ENCODE data around the gene PCARE. TPM values are rescaled to one million over a fixed set of nuclear protein-coding genes. Genes with fewer than 3 reads are reported as not detected.

PCARE gene
- total RNA-seq, 4 donors from 2014 or later, result not detected

DNA sequence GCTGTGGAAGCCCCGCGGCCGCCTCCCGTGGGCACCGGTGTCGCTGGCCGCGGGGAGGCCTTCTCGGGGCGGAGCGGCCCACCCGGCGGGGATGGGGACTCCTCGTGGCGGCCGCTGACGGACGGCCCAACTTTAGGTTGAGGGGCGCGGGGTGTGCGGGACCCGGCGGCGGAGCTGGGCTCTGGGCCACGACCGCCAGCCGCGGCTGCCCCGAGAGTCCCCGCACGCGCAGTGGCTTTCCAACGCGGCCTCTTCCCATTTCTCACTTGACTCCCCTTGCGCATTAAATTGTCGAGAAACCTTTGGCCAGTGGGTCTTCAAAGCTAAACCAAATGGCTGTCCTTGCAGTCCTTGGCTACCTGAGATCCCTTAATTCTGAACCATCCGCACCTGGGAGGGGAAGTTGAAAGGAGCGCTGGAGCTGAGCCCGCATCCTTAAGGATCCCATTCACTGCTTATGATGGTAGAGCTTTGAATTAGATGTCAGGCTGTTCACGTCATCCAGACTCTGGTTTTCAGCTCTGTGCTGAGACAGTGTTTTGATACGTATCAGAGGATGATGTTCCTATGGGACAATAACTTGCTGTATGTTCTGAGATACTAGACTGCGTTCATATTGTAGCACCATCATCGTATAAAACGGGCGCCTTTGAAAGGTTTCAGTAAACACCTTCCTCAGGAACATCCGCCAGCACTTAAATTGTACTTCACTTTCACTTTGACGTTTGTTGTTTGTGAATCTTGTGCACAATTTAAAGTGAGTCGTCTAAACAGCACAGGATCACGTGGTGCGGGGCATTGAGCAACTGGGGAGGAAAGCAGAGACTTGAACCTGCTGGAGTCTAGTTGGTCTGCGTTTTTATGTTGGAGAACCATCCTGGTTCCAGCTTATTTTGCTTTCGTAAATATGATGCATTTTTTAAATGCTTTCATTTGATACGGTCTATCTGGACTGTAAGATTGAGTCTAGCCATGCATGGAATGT is 41.8 kb upstream of the PCARE start:
- Histone ChIP-seq H3K27me3 (no peaks in the 10 kb centered on the region), H3K36me3 (no peaks in the 10 kb centered on the region), H3K9me3 (no peaks in the 10 kb centered on the region), H3K4me3 (peak overlapping the region; percentile 65 to 78 (median 70)), H3K27ac (peak overlapping the region; percentile 88 to 95 (median 92)), H3K4me1 (peaks cover 0 to 5% (median 2%) of the 10 kb centered on the region in 4 donors)
- TF ChIP-seq, protein P1, sequence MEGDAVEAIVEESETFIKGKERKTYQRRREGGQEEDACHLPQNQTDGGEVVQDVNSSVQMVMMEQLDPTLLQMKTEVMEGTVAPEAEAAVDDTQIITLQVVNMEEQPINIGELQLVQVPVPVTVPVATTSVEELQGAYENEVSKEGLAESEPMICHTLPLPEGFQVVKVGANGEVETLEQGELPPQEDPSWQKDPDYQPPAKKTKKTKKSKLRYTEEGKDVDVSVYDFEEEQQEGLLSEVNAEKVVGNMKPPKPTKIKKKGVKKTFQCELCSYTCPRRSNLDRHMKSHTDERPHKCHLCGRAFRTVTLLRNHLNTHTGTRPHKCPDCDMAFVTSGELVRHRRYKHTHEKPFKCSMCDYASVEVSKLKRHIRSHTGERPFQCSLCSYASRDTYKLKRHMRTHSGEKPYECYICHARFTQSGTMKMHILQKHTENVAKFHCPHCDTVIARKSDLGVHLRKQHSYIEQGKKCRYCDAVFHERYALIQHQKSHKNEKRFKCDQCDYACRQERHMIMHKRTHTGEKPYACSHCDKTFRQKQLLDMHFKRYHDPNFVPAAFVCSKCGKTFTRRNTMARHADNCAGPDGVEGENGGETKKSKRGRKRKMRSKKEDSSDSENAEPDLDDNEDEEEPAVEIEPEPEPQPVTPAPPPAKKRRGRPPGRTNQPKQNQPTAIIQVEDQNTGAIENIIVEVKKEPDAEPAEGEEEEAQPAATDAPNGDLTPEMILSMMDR (IDR thresholded peaks at IDR 0.05), result no peak
- TF ChIP-seq POLR2A (IDR thresholded peaks at IDR 0.05), result no peak
- DNase-seq, result peak in 2 of 3 donors; percentile 86 to 89

DNA sequence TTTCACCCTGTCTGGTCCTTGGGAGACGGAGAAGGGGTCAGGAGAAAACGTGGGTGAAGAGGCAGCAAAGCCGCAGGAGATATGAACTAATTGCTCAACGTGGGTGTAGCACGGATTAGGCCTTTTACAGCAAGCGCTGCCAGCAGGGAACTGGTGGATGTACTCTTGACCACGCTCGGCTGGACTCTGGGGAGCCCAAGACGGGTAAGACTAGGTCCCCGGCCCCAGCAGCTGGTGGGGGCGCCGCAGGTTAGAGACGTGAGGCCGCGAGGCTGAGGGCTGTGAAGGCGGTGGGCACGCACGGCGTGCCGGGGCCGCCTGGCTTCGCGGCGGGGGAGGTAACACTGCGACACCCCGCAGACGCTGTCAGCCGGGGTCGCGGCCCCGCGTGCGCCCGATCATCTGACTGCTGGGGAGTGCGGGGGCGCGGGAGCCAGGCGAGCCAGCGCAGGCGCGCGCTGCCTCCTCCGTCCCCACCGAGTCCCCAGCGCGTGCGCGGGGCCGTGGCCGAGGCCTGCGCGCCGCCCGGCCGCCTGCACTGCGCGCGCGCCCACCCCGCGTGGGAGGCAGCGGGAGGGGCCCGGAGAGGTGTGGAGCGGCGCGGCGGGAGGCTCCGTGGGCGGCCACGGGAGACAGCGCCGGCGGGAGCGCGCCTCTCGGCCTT is 40.8 kb upstream of the PCARE start, which contains the start of gene CLIP4:
Gene CLIP4, plus strand, starts transcription at position 470 of the 664 bp plus-strand sequence. CDS start 5,974 bp downstream, outside the sequence.
- H3K9me3 ChIP-seq, result no peaks in the 10 kb centered on the region
- TF ChIP-seq, protein P1 (IDR thresholded peaks at IDR 0.05), result no peak
- no peak for TF ChIP-seq POLR2A (IDR thresholded peaks at IDR 0.05)
- H3K27ac ChIP-seq, result peak within 1 kb of the TSS; percentile 88 to 95 (median 92)
- H3K27me3 ChIP-seq, result no peaks in the 10 kb centered on the region
- no peaks in the 10 kb centered on the region for H3K36me3 ChIP-seq
- DNase-seq, result peak; percentile 48 to 73 (median 56)
- peak within 1 kb of the TSS; percentile 65 to 78 (median 70) for H3K4me3 ChIP-seq
- H3K4me1 ChIP-seq, result peaks cover 0 to 5% (median 2%) of the 10 kb centered on the region in 4 donors

DNA sequence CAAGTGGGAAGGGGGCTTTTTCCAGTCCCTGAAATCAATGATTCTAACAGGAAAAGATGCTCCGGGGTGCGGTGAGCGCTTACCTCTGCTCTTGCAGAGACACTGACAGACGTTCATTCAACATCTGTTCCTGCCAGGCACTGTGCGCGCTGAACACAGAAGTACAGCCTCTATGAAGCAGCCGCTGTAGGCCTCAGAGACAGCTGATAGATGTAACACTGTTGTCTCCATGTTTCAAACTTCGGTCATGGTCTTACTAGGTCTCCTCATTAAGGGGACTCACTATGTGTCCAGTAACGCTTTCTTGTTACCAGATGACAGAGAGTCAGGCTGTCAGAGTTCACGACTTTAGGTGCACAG is 40.2 kb upstream of the PCARE start:
- H3K4me3 ChIP-seq, result peak overlapping the region; percentile 65 to 78 (median 70)
- no peaks in the 10 kb centered on the region for H3K9me3 ChIP-seq
- H3K27ac ChIP-seq, result peak overlapping the region; percentile 88 to 95 (median 92)
- TF ChIP-seq POLR2A (IDR thresholded peaks at IDR 0.05), result no peak
- TF ChIP-seq, protein P1 (IDR thresholded peaks at IDR 0.05), result no peak
- no peaks in the 10 kb centered on the region for H3K27me3 ChIP-seq
- H3K36me3 ChIP-seq, result no peaks in the 10 kb centered on the region
- DNase-seq, result no peak
- peaks cover 0 to 5% (median 2%) of the 10 kb centered on the region in 4 donors for H3K4me1 ChIP-seq

DNA sequence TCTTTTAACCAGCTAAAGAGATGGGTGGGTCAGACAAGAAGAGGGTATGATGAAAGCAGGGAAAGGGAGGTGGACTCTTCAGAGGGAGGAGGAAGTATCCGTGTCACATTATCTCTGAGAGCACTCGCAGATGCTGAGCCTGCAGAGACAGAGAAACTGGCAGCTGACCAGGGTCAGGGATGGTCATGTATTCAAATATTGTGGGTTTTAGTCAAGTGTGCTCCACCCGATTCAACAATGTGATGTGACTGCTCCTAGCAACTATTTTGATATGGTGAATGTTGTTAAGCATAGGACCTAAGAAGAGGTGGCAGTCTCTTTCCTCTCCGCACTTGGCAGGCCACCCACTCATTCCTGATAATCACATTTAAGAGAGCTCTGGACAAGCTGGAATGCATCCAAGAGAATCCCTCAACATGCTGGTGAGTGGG is 39.6 kb upstream of the PCARE start:
- DNase-seq, result peak in 1 of 3 donors; percentile 67
- Histone ChIP-seq H3K27ac (peak overlapping the region in 2 of 4 donors; percentile 88 to 90), H3K4me1 (peaks cover 0 to 5% (median 2%) of the 10 kb centered on the region in 4 donors), H3K4me3 (no peak overlapping the region), H3K36me3 (no peaks in the 10 kb centered on the region), H3K9me3 (no peaks in the 10 kb centered on the region), H3K27me3 (no peaks in the 10 kb centered on the region)
- TF ChIP-seq, protein P1 (IDR thresholded peaks at IDR 0.05), result no peak
- no peak for TF ChIP-seq POLR2A (IDR thresholded peaks at IDR 0.05)

DNA sequence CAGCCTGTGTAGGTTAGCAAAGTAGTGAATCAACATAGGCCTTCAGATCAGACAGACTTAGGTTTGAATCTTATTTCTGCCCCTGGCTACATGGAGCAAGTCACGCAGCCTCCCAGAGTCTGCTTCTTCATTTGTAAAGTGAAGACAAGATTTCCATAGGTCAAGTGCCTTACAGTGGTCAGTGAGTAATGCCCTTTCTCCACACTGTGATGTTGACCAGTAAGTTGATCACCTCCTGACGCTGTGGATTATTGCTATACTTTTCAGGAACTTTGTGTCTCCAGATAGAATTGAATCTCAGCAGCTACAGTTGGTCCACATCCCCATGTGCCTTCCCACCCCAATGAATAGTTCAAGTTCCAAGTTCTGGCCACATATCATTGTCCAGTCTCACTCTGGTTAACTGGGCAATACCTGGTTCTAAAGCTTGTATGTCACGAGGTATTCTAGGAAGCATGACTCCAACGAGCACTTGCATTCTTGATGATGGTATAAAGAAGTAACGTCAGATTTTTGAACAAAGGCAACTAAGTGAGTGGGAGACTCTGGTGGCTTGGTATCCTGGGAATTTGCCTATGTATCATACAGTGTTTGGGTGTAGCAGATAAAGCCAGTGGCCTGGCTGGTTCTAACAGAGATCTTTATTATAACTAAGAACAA is 38.8 kb upstream of the PCARE start:
- DNase-seq, result no peak
- TF ChIP-seq POLR2A (IDR thresholded peaks at IDR 0.05), result no peak
- TF ChIP-seq, protein P1 (IDR thresholded peaks at IDR 0.05), result no peak
- H3K27ac ChIP-seq, result no peak overlapping the region
- H3K4me1 ChIP-seq, result peaks cover 0 to 5% (median 2%) of the 10 kb centered on the region in 4 donors
- no peak overlapping the region for H3K4me3 ChIP-seq
- H3K36me3 ChIP-seq, result no peaks in the 10 kb centered on the region
- no peaks in the 10 kb centered on the region for H3K27me3 ChIP-seq
- H3K9me3 ChIP-seq, result no peaks in the 10 kb centered on the region
